ENCODE results near the gene NPTN.
"Not testable (repeated sequence)": the region's sequence is repeated elsewhere in the genome, so short reads cannot be mapped to it uniquely, and the experiment has no call there.

DNA sequence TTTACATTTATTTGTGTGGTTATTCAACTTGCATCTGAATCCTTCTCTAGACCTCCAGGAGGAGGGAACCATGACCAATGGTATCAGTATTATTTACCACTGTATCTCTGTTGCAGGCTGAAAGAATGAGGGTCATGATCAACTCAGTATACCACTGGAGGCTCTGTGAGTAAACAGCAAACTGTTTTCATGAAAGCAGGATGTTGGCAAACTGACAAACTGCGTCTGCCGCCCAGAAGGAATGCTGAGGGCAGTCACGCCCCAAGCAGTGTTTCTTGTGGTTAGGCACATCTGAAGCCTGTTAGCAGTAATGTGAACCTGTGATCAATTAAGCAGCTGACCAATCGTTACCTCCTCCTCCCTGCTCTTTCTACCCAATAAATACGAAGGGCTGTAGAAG lies 6.3 kb upstream of the NPTN start:
- TF ChIP-seq, protein P1, sequence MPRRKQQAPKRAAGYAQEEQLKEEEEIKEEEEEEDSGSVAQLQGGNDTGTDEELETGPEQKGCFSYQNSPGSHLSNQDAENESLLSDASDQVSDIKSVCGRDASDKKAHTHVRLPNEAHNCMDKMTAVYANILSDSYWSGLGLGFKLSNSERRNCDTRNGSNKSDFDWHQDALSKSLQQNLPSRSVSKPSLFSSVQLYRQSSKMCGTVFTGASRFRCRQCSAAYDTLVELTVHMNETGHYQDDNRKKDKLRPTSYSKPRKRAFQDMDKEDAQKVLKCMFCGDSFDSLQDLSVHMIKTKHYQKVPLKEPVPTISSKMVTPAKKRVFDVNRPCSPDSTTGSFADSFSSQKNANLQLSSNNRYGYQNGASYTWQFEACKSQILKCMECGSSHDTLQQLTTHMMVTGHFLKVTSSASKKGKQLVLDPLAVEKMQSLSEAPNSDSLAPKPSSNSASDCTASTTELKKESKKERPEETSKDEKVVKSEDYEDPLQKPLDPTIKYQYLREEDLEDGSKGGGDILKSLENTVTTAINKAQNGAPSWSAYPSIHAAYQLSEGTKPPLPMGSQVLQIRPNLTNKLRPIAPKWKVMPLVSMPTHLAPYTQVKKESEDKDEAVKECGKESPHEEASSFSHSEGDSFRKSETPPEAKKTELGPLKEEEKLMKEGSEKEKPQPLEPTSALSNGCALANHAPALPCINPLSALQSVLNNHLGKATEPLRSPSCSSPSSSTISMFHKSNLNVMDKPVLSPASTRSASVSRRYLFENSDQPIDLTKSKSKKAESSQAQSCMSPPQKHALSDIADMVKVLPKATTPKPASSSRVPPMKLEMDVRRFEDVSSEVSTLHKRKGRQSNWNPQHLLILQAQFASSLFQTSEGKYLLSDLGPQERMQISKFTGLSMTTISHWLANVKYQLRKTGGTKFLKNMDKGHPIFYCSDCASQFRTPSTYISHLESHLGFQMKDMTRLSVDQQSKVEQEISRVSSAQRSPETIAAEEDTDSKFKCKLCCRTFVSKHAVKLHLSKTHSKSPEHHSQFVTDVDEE (CRISPR knock-in tag; IDR thresholded peaks at IDR 0.05): not testable (repeated sequence)
- TF ChIP-seq ZFP3 (CRISPR knock-in tag; IDR thresholded peaks at IDR 0.05); ESRRG (CRISPR knock-in tag; IDR thresholded peaks at IDR 0.05); ZC3H10 (CRISPR knock-in tag; IDR thresholded peaks at IDR 0.05); BACH2 (CRISPR knock-in tag; IDR thresholded peaks at IDR 0.05; ENCODE audit: borderline replicate concordance); TCF4 (CRISPR knock-in tag; IDR thresholded peaks at IDR 0.05; ENCODE audit: borderline replicate concordance); ZFP30 (CRISPR knock-in tag; IDR thresholded peaks at IDR 0.05); ZNF70 (CRISPR knock-in tag; IDR thresholded peaks at IDR 0.05); CSDC2 (CRISPR knock-in tag; IDR thresholded peaks at IDR 0.05); OSR1 (CRISPR knock-in tag; IDR thresholded peaks at IDR 0.05); GLIS3 (CRISPR knock-in tag; IDR thresholded peaks at IDR 0.05): not testable (repeated sequence)
- TF ChIP-seq, protein P2, sequence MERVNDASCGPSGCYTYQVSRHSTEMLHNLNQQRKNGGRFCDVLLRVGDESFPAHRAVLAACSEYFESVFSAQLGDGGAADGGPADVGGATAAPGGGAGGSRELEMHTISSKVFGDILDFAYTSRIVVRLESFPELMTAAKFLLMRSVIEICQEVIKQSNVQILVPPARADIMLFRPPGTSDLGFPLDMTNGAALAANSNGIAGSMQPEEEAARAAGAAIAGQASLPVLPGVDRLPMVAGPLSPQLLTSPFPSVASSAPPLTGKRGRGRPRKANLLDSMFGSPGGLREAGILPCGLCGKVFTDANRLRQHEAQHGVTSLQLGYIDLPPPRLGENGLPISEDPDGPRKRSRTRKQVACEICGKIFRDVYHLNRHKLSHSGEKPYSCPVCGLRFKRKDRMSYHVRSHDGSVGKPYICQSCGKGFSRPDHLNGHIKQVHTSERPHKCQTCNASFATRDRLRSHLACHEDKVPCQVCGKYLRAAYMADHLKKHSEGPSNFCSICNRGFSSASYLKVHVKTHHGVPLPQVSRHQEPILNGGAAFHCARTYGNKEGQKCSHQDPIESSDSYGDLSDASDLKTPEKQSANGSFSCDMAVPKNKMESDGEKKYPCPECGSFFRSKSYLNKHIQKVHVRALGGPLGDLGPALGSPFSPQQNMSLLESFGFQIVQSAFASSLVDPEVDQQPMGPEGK (CRISPR knock-in tag; IDR thresholded peaks at IDR 0.05; ENCODE audit: borderline replicate concordance): not testable (repeated sequence)
- TF ChIP-seq, protein P3, sequence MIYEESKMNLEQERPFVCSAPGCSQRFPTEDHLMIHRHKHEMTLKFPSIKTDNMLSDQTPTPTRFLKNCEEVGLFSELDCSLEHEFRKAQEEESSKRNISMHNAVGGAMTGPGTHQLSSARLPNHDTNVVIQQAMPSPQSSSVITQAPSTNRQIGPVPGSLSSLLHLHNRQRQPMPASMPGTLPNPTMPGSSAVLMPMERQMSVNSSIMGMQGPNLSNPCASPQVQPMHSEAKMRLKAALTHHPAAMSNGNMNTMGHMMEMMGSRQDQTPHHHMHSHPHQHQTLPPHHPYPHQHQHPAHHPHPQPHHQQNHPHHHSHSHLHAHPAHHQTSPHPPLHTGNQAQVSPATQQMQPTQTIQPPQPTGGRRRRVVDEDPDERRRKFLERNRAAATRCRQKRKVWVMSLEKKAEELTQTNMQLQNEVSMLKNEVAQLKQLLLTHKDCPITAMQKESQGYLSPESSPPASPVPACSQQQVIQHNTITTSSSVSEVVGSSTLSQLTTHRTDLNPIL (CRISPR knock-in tag; IDR thresholded peaks at IDR 0.05; ENCODE audit: low read depth): not testable (repeated sequence)
- TF ChIP-seq, protein P4, sequence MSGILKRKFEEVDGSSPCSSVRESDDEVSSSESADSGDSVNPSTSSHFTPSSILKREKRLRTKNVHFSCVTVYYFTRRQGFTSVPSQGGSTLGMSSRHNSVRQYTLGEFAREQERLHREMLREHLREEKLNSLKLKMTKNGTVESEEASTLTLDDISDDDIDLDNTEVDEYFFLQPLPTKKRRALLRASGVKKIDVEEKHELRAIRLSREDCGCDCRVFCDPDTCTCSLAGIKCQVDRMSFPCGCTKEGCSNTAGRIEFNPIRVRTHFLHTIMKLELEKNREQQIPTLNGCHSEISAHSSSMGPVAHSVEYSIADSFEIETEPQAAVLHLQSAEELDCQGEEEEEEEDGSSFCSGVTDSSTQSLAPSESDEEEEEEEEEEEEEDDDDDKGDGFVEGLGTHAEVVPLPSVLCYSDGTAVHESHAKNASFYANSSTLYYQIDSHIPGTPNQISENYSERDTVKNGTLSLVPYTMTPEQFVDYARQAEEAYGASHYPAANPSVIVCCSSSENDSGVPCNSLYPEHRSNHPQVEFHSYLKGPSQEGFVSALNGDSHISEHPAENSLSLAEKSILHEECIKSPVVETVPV (CRISPR knock-in tag; IDR thresholded peaks at IDR 0.05): not testable (repeated sequence)
